Gastrocnemius medialis (tissue), 4 donors: Measurements from ENCODE around the gene TUBA8. TPM values are rescaled to one million over a fixed set of nuclear protein-coding genes. Genes with fewer than 3 reads are reported as not detected.
"Not testable (repeated sequence)": the region's sequence is repeated elsewhere in the genome, so short reads cannot be mapped to it uniquely, and the experiment has no call there.

Experiments
- ATAC-seq, 2 donors: fragments of 150-250 bp; one replicate each; pipeline ENCODE4 v1.9.1; 2016
- DNase-seq, 2 donors: peaks; one replicate each; pipeline ENCODE4 v3.0.0-alpha.2; 2019
- H3K27ac ChIP-seq, 4 donors: fragments of 200-600 bp; sonication (generic); 1 replicate in 1 of 4; 2 replicates in 3 of 4; pipeline ENCODE4 v1.5.1; 2016 to 2018; ENCODE audit warnings: mild to moderate bottlenecking in 2 of 4, moderate library complexity in 1 of 4
- H3K27me3 ChIP-seq, 3 donors: fragments of 200-600 bp; sonication (generic) in 2 of 3; 1 replicate in 1 of 3; 2 replicates in 2 of 3; pipeline versions ENCODE4 v1.5.1 to v1.6.0; 2016 to 2019; ENCODE audit warnings: mild to moderate bottlenecking in 1 of 3, moderate library complexity in 1 of 3
- H3K36me3 ChIP-seq, 2 donors: fragments of 200-600 bp; sonication (generic) in 1 of 2; one replicate each; pipeline ENCODE4 v1.5.1; 2017 to 2018
- H3K4me1 ChIP-seq, 2 donors: fragments of 200-600 bp; sonication (generic) in 1 of 2; one replicate each; pipeline ENCODE4 v1.5.1; 2016 to 2017; ENCODE audit warnings: mild to moderate bottlenecking in 2 of 2
- H3K4me3 ChIP-seq, 4 donors: fragments of 200-600 bp; sonication (generic) in 3 of 4; 1 replicate in 1 of 4; 2 replicates in 3 of 4; pipeline ENCODE4 v1.5.1; 2016 to 2019; ENCODE audit warnings: mild to moderate bottlenecking in 2 of 4
- H3K9me3 ChIP-seq, 3 donors: fragments of 200-600 bp; sonication (generic) in 2 of 3; 1 replicate in 1 of 3; 2 replicates in 2 of 3; pipeline ENCODE4 v1.5.1; 2016 to 2019
- POLR2A ChIP-seq, 2 donors: fragments of 450-650 bp; IDR thresholded peaks; one replicate each; pipeline ENCODE4 v1.6.1; 2017; ENCODE audit warnings: antibody characterized with exemption in 2 of 2, mild to moderate bottlenecking in 2 of 2, moderate library complexity in 2 of 2
- in situ Hi-C, 4 donors: fragments of 200-750 bp; cut with MboI; loops; one replicate each; pipeline versions ENCODE4 v1.15.0 to v1.8.0; 2017; ENCODE audit warnings: low sequenced_read_pairs in 4 of 4
- intact Hi-C: fragments of 100-400 bp; cut with DNase I; formaldehyde crosslinking; loops from one replicate; pipeline ENCODE4 v1.15.1; 2023; ENCODE audit warnings: low total_unique reads
- total RNA-seq, 4 donors: library from RNA; depleted of rRNA; stranded (reverse); fragments of >200 nt; gene quantifications; one replicate each; pipeline versions ENCODE4 v1.1.0 to v1.2.3, GENCODE V29; 2016
- TF ChIP-seq, protein P1 (sequence below), 5 experiments: fragments of 450-650 bp in 3 of 5; fragments of 200-600 bp in 2 of 5; sonication (generic) in 2 of 5; IDR thresholded peaks in 4 of 5; conservative IDR thresholded peaks in 1 of 5; 1 replicate in 4 of 5; 2 replicates in 1 of 5; pipeline ENCODE4 v1.5.1; 2016 to 2019; ENCODE audit warnings: antibody characterized with exemption in 5 of 5, mild to moderate bottlenecking in 3 of 5, moderate library complexity in 3 of 5

TUBA8 gene
- total RNA-seq, 4 donors from 2014 or later, result 57.8 to 114 (median 77.7) TPM

DNA sequence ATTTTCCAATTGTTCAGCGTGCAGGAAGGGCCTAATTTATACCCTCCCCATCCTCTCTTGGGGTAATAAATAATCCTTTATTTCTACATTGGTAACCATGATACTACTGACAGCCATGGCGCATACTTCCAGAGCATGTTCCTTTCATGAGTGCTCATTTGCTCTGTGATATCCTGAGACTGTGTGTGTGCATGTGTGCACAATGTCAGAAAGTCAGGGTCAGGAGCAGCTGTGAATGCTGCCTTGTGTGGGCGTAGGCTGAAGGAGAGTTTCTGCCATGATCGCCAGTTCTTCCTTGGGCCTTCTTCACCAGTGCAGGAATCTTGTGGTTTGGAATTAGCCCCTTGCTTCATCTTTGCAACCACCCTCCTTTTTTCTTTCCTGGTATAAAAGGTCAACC is 10.2 kb downstream of the TUBA8 start:
- in situ Hi-C loops, result no loop called here
- H3K4me1 ChIP-seq, result peaks cover 54 to 55% of the 10 kb centered on the region in 2 donors
- H3K27me3 ChIP-seq, result no peaks in the 10 kb centered on the region
- peaks cover 0 to 3% of the 10 kb centered on the region in 2 donors for H3K36me3 ChIP-seq
- no peak overlapping the region for H3K4me3 ChIP-seq
- no peaks in the 10 kb centered on the region for H3K9me3 ChIP-seq
- TF ChIP-seq, protein P1, sequence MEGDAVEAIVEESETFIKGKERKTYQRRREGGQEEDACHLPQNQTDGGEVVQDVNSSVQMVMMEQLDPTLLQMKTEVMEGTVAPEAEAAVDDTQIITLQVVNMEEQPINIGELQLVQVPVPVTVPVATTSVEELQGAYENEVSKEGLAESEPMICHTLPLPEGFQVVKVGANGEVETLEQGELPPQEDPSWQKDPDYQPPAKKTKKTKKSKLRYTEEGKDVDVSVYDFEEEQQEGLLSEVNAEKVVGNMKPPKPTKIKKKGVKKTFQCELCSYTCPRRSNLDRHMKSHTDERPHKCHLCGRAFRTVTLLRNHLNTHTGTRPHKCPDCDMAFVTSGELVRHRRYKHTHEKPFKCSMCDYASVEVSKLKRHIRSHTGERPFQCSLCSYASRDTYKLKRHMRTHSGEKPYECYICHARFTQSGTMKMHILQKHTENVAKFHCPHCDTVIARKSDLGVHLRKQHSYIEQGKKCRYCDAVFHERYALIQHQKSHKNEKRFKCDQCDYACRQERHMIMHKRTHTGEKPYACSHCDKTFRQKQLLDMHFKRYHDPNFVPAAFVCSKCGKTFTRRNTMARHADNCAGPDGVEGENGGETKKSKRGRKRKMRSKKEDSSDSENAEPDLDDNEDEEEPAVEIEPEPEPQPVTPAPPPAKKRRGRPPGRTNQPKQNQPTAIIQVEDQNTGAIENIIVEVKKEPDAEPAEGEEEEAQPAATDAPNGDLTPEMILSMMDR (IDR thresholded peaks at IDR 0.05 in 4 of 5, conservative IDR thresholded peaks at IDR 0.05 in 1 of 5), result no peak
- TF ChIP-seq POLR2A (IDR thresholded peaks at IDR 0.05), result no peak
- ATAC-seq, result no peak
- DNase-seq, result no peak
- peak overlapping the region; percentile 87 to 97 (median 94) for H3K27ac ChIP-seq
- intact Hi-C loops, result no loop called here

DNA sequence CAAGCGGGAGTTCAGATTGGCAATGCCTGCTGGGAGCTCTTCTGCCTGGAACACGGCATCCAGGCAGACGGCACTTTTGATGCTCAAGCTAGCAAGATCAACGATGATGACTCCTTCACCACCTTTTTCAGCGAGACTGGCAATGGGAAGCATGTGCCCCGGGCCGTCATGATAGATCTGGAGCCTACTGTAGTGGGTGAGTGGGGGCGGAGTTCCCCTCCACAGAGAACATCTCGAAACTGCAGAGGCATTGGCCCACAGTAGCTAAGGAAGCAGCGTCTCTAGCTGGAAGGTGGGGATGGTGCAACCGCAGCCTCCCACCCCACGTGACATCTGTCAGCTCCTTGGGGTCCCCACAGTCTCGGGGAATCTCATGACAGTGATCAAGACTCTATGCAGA is 10.9 kb downstream of the TUBA8 start:
- no peak for ATAC-seq
- no peaks in the 10 kb centered on the region for H3K9me3 ChIP-seq
- intact Hi-C loops, result no loop called here
- TF ChIP-seq, protein P1 (IDR thresholded peaks at IDR 0.05 in 4 of 5, conservative IDR thresholded peaks at IDR 0.05 in 1 of 5), result no peak
- TF ChIP-seq POLR2A (IDR thresholded peaks at IDR 0.05), result no peak
- H3K4me1 ChIP-seq, result peaks cover 47 to 50% of the 10 kb centered on the region in 2 donors
- peak in 1 of 2 donors; percentile 9 for DNase-seq
- H3K27me3 ChIP-seq, result no peaks in the 10 kb centered on the region
- no peak overlapping the region for H3K4me3 ChIP-seq
- H3K36me3 ChIP-seq, result peaks cover 0 to 8% of the 10 kb centered on the region in 2 donors
- H3K27ac ChIP-seq, result peak overlapping the region; percentile 87 to 97 (median 94)
- in situ Hi-C loops, result no loop called here

DNA sequence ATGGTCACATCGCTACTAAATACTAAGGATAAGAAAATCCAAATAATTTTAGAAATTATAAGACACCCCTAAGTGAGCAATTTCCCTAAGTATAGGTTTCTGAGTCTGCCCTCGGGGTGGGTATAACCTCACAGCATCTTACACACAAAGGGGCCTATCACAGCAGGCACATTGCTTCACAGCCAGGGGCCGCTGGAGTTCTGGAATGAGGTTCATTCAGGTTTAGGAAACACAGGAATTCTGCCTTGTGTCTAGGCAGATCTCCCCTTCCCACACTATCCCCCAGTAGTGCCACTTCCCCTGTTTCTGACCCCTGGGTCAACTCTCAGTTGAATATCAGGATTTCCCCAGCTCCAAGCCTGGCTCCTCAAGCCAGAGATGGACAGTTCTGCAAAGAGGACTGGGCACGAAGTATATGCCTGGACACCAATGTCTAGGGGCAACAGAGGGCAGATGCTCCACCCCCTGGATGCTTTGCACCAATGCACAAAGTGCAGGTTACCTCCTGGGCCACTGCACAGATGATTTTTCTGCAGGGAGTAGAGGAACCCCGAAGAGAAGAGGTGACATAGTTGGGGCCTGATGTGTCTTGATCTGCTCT is 11.4 kb downstream of the TUBA8 start:
- intact Hi-C loops (no loop called here), in situ Hi-C loops (no loop called here)
- Histone ChIP-seq H3K4me3 (no peak overlapping the region), H3K27me3 (no peaks in the 10 kb centered on the region), H3K27ac (peak overlapping the region; percentile 87 to 97 (median 94)), H3K36me3 (peaks cover 0 to 14% of the 10 kb centered on the region in 2 donors), H3K9me3 (no peaks in the 10 kb centered on the region), H3K4me1 (peaks cover 42 to 45% of the 10 kb centered on the region in 2 donors)
- no peak for ATAC-seq
- DNase-seq, result no peak
- TF ChIP-seq POLR2A (IDR thresholded peaks at IDR 0.05), result no peak
- TF ChIP-seq, protein P1 (IDR thresholded peaks at IDR 0.05 in 4 of 5, conservative IDR thresholded peaks at IDR 0.05 in 1 of 5), result no peak

DNA sequence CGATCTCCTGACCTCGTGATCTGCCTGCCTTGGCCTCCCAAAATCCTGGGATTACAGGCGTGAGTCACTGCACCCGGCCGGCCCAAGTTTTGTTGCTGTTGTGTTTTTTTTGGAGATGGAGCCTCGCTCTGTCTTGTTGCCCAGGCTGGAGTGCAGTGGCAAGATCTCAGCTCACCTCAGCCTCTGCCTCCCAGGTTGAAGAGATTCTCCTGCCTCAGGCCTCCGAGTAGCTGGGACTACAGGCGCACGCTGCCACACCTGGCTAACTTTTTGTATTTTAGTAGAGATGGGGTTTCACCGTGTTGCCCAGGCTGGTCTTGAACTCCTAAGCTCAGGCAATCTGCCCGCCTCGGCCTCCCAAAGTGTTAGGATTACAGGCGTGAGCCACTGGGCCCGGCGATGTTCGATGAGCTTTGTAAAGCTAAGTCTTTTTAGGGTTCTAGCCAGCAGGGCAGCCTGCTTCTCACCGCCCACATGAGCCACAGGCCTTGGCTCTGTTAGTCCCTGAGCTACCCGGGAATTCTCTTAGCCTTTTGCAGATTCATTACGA is 12.9 kb downstream of the TUBA8 start:
- in situ Hi-C loops, intact Hi-C loops, H3K9me3 ChIP-seq, ATAC-seq, H3K27me3 ChIP-seq, H3K4me3 ChIP-seq: not testable (repeated sequence)
- Histone ChIP-seq H3K27ac (peak overlapping the region in 3 of 4 donors; percentile 11 to 63 (median 43)), H3K36me3 (peaks cover 0 to 22% of the 10 kb centered on the region in 2 donors), H3K4me1 (peaks cover 27 to 31% of the 10 kb centered on the region in 2 donors)
- peak in 1 of 2 donors; percentile 9 for DNase-seq

DNA sequence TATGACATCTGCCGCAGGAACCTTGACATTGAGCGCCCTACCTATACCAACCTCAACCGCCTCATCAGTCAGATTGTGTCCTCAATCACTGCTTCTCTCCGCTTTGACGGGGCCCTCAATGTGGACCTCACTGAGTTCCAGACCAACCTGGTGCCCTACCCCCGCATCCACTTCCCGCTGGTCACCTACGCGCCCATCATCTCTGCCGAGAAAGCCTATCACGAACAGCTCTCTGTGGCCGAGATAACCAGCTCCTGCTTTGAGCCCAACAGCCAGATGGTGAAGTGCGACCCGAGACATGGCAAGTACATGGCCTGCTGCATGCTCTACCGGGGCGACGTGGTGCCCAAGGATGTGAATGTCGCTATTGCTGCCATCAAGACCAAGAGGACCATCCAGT is 16.0 kb downstream of the TUBA8 start:
- Histone ChIP-seq H3K36me3 (peaks cover 0 to 22% of the 10 kb centered on the region in 2 donors), H3K9me3 (no peaks in the 10 kb centered on the region), H3K4me1 (peaks cover 0 to under 1% of the 10 kb centered on the region in 2 donors), H3K4me3 (no peak overlapping the region), H3K27me3 (no peaks in the 10 kb centered on the region), H3K27ac (peak overlapping the region in 1 of 4 donors; percentile 20)
- ATAC-seq (no peak), DNase-seq (peak in 1 of 2 donors; percentile 7)
- no peak for TF ChIP-seq POLR2A (IDR thresholded peaks at IDR 0.05)
- TF ChIP-seq, protein P1 (IDR thresholded peaks at IDR 0.05 in 4 of 5, conservative IDR thresholded peaks at IDR 0.05 in 1 of 5), result no peak
- in situ Hi-C loops, result no loop called here
- intact Hi-C loops, result no loop called here
